Erythroblast (primary cell): ENCODE measurements around the gene EOMES.
A peak's percentile ranks its signal among the peaks of the same experiment; 100 is the strongest.
"Not testable (repeated sequence)": the region's sequence is repeated elsewhere in the genome, so short reads cannot be mapped to it uniquely, and the experiment has no call there.

Source experiments
- DNase-seq, 2 experiments: peaks; one replicate each; lab custom pipeline; 2025; lab: John Stamatoyannopoulos, UW
- GATA1 ChIP-seq: IDR thresholded peaks from 2 replicates; pipeline ENCODE4 v1.6.1; 2011; ENCODE audit warnings: low read depth, mild to moderate bottlenecking, control low read depth, low read length, moderate library complexity
- POLR2A ChIP-seq: IDR thresholded peaks from 2 replicates; pipeline ENCODE4 v1.6.1; 2011; ENCODE audit warnings: mild to moderate bottlenecking, low read length

The EOMES gene

DNA sequence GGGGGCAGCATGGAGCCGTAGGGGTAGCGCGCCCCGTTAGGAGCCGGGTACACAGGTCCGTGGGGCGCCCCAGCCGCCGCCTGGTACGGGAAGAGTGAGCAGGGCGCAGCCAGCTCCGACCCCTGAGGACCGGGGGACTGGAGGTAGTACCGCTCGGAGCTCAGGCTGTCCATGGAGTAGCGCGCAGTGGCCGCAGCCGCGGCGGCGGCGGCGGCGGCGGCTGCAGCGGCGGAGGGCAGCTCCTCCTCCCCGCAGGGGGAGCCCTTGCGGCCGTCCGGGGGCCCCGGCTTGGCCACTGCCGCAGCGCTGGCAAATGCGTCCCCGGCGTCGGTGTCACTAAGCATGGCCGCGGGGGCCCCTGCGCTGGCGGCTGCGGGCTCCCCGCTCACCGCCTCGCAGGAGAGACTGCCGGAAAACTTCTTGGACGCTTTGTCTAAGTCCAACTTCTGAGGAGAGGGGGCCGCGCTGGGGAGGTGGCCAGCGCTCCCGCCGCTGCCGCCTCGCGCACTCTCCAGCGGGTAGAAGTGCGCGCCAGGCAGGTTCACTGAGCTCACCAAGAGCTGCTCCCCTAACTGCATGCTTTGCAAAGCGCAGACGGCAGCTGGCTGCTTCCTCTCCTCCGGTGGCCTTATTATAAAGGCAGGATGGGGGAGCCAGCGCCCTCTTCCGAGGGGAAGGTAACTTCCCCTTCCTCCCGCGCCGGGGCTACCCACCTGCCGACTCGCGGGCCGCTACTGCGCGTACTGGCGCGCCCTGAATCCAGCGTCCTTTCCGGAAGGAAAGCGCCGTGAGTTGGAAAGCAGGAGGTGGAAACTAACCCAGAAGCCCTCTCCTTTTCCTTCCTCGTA lies at the start of gene EOMES:
Gene EOMES, minus strand, starts transcription at position 607 of the 848 bp plus-strand sequence. Its CDS starts 29 bp downstream, at position 578.
- DNase-seq = peak; percentile 50 to 63

DNA sequence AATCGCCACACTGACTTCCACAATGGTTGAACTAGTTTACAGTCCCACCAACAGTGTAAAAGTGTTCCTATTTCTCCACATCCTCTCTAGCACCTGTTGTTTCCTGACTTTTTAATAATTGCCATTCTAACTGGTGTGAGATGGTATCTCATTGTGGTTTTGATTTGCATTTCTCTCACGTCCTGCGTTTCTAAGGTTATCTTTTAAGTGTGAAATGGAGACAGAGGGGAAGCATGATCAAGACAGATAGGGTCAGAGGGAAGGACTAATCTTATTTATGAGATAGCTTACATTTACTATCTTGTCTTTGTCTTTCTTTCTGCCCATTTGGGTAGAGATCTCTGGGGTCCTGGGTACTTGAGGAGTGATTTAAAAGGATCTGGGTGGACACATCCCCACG lies 48.3 kb upstream of the EOMES start:
- not testable (repeated sequence) for DNase-seq

More for the DNA sequence above, at the start of gene EOMES:
- no peak for TF ChIP-seq POLR2A
- no peak for TF ChIP-seq GATA1

DNA sequence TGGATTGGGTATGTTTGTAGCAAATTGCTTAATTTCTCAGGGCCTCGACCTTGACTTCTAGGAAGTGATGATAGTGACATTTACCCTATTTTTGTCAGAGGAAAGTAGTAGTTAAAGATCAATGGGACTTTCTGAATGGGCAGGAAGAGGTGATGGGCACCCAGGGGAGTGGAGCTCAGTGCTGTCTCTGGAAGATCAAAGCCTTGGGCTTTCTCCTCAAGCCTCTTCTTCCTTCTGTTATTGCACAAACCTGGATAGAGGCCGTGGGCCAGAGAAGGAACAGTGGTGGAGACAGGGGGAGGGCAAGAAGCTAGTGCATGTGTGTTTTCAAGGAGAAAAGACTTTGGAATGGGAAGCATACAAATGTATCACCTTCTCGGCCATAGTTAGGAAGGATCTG lies 44.9 kb upstream of the EOMES start:
- TF ChIP-seq GATA1 = no peak
- TF ChIP-seq POLR2A = no peak

DNA sequence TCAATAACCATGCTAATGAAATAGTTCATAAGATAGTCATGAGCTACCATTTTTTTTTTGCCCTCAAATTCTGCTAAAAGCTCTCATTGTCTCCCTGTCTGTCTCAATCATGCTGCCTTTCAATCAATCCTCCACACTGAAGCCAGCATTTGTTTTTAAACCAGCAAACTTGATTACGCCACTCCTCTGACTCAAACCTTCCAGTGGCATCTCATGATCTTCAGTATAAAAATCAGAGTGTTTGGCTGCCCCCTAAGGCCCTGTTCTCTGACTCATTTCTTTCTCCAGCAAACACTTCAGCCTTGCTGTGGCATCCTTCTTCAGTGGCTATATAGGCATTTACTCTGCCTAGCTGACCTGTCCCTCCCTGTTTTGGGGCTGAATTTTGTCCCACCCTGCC lies 36.0 kb upstream of the EOMES start:
- DNase-seq = no peak
- TF ChIP-seq GATA1 (no peak), POLR2A (no peak)

More for the DNA sequence above, 44.9 kb upstream of the EOMES start:
- no peak for DNase-seq

DNA sequence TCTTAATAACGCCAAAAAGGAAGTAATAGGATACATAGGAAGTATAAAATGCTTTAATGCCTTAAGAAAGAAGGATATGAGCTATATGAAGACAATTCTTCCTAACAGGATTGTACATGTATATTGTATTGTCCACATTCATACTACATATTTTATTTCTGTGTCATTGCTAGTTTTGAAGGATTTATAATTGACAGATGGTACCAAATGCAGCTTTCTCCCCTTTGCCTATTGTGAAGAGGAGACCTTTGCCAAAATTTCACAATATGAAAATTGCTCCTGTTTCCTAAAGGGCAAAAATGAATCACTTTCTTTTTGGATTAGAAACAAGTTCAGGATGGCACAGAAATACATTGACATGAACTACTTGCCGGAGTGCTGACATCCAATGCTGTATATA lies 34.8 kb upstream of the EOMES start:
- TF ChIP-seq POLR2A = no peak
- TF ChIP-seq GATA1 = no peak

DNA sequence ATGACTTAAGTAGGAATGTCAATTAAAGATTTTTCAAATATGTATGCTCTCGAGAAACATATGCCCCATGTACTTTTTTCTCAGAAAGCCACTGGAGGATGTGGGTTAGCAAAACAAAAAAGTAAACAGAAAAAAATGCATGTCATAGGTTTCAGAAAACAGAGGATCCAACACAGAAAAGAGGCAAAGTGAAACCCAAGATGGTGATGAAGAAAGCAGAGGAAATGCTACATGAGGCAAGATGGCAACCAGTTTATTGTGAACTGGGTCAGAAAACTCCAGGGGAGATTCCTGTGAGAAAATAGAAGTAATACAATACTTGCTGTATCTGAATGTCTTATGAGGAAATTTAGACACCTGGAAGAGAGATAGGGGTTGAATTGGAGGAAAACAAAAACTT lies 30.8 kb upstream of the EOMES start:
- no peak for DNase-seq

More for the DNA sequence above, 34.8 kb upstream of the EOMES start:
- no peak for DNase-seq

DNA sequence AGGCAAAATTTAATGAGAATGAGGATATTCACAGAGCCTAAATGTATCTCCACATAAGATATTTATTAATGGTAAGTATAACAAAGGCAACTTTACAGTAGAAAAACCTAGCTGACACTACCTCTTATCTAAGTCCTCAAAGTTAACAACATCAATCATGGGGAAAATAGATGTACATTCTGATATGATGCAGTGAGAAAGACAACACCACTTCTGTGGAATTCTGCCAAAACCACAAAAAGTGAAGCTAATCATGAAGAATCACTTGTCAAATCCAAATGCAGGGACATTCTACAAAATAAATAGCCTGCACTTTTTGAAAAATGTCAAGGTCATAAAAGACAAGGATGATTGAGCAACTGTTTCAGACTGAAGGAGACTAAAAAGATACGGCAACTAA lies 27.5 kb upstream of the EOMES start:
- TF ChIP-seq GATA1 (no peak), POLR2A (no peak)
- DNase-seq = no peak

More for the DNA sequence above, 30.8 kb upstream of the EOMES start:
- TF ChIP-seq POLR2A (no peak), GATA1 (no peak)

DNA sequence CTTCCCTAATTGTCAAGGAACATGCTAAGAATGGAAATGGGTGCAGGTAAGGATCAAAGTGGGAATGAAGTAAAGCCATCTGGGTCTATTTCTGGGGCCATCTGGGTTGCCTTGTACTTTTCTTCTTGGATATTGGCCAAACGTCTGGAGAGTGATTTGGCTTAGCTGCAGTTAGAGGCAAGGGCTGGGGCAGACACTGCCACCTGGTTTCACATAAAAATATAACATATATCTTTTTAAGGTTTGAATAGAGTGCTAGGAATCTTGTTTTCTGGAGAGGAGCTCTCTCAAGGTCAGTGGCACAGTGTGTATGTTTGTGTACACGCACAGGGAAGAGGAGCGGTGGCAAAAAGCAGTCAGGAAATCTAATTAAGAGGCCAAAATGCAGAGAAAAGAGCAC lies 24.7 kb upstream of the EOMES start:
- TF ChIP-seq POLR2A (no peak), GATA1 (no peak)
- DNase-seq = no peak

DNA sequence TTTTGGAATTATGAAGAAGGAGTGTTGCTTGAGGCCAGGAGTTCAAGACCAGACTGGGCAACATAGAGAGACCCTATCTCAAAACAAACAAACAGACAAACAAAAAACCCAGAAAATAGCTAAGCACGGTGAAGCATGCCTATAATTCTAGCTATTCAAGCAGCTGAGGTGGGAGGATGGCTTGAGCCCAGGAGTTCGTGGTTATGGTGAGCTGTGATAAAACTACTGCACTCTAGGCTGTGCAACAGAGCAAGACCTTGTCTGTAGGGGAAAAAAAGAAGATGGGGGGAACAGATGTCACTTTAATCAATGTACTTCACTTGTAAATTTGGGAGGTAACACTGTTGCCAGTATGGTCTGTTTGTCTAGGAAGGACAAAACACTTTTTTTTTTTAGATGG lies 18.7 kb upstream of the EOMES start:
- no peak for DNase-seq
- TF ChIP-seq GATA1 (no peak), POLR2A (no peak)

DNA sequence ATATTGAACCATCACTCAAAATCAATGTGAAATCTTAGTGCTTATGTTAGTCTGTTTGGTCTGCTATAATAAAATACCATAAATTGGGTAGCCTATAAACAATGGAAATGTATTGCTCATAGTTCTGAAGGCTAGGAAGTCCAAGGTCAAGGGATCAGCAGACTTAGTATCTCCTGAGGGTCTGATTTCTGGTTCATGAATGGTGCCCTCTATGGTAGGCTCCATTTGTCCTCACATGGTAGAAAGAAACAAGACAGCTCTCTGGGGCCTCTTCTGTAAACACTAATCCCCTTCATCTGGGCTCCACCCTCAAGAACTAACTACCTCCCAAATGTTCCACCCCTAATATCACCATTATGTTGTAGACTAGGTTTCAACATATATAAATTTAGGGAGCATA lies 15.0 kb upstream of the EOMES start:
- TF ChIP-seq POLR2A = no peak
- no peak for TF ChIP-seq GATA1
- DNase-seq = no peak

DNA sequence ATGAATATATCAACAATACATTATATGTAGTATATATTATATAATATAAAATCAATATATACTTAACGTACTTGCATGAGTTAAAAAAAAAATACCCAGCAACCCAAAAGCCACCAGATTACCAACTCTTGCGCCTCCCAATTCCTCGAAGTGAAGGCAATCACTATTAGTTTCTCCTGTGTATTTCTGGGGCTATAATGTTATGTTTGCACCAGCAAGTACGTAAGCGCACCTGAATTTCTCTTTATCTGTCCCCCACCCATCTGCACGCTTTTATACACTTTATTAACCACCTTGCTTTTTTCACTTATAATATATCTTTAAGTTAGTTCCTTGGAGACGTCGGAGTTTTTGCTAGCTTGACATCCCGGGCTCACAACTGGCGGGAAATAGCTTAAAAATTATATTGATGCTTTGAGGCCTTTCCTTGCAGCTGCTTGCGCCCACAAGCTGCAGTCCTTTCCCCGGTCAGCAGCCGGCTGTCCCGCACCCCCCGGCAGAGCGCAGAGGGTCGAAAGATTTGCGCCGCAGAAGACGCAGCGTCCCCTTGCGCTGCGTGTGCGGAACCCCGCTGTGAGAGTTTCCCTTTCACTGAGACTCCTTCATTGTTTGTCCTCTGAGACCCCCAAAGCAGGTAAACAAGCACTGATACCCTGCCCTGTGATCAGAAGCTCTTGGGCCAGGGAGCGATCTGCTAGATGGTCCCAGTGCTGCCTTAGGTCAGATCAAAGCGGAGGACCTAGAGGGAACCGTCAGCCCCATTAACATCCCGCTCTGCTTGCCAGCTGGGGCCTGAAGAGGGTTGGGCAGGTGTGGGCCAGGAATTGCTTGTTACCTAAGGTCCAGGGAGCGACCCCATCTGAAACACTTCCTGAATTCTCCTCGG lies 8.9 kb upstream of the EOMES start:
- TF ChIP-seq GATA1 (no peak), POLR2A (no peak)
- DNase-seq = no peak

DNA sequence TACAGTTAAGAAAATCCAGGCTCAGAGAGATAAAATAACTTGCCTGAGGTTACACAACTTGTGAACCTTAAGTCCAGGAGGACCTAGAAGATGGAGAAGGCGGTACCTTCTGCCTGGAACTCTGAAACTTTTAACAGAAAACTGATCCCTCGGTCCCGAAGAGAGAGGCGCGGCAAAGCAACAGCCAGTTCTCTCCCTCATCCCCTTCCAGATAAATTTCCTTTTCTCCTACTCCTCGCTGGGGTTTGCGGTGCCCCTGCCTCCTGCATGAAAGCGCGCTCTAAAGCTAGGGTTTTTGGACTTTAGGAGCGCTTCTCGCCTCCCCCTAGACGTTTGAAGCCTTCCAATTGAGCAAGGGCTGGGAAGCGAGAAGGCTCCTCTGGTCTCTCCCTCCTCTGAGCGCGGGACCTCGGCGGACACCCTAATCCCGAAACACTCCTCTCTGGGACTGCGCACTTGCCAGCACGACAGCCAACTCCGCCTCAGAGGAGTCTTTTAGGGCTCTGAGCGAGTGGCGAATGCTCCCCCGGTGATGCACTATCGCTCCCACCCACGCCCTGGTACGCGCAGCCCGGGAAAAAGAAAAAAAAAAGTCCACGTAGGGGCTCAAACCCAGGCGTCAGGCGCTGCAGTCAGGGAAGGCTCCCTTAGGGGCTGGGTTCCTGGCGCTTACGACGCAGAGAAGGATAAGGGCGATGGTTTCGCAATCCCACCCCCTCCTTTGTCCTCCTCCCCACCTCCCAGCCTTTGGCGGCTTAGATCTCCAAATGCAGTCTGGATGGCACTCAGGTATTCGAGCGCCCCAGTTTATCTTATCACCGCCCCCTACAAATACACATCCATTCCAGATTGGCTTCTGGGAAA lies 7.9 kb upstream of the EOMES start:
- TF ChIP-seq GATA1 = no peak
- TF ChIP-seq POLR2A = no peak
- DNase-seq = no peak

DNA sequence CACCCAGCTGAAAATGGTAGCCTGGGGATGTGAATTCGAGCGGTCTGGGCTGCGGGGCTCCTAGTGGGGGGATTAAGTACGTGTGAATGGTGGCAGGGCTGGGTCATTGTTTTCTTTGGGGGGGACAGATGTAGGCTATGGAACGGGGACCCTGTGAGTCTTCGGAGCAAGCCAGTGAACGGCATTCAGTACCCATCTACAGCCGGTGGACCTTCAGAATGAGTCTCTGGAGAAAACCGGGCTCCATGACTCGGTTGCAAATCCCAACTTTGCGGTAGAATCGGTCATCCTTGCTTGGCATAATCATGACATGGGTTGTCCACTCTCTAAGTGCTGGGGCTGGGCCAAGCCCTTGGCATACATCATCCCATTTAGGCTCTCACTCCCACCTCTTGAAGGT lies 7.2 kb upstream of the EOMES start:
- DNase-seq = no peak
- TF ChIP-seq POLR2A = no peak
- TF ChIP-seq GATA1 = no peak
